IMR-90 (cell line): Measurements from ENCODE around the gene GJA4.

Experiments
- CEBPB ChIP-seq: IDR thresholded peaks from 2 replicates; pipeline ENCODE4 v1.6.1; 2012; ENCODE audit warnings: low read depth, low read length, improper control_type of control experiment
- CHD1 ChIP-seq: IDR thresholded peaks from 2 replicates; pipeline ENCODE4 v1.6.1; 2012; ENCODE audit warnings: low read depth, low read length, improper control_type of control experiment
- CTCF ChIP-seq: conservative IDR thresholded peaks from 2 replicates; pipeline ENCODE4 v1.5.1; 2012; ENCODE audit warnings: mild to moderate bottlenecking, low read depth, low read length, improper control_type of control experiment
- FOS ChIP-seq: fragments of 150-350 bp; IDR thresholded peaks from 2 replicates; pipeline ENCODE4 v1.6.1; 2016; ENCODE audit warnings: low read depth, low read length
- MAZ ChIP-seq: IDR thresholded peaks from 2 replicates; pipeline ENCODE4 v1.6.1; 2012; ENCODE audit warnings: low read depth, mild to moderate bottlenecking, low read length, improper control_type of control experiment, moderate library complexity, borderline replicate concordance
- MXI1 ChIP-seq: IDR thresholded peaks from 2 replicates; pipeline ENCODE4 v1.6.1; 2012; ENCODE audit warnings: low read depth, mild to moderate bottlenecking, low read length, moderate library complexity, borderline replicate concordance
- NFE2L2 ChIP-seq: fragments of 150-350 bp; IDR thresholded peaks from 2 replicates; pipeline ENCODE4 v1.6.1; 2016; ENCODE audit warnings: low read depth, mild to moderate bottlenecking, low read length
- POLR2A ChIP-seq: IDR thresholded peaks from 2 replicates; pipeline ENCODE4 v1.6.1; 2012; ENCODE audit warnings: mild to moderate bottlenecking, low read depth, low read length
- RAD21 ChIP-seq: IDR thresholded peaks from 2 replicates; pipeline ENCODE4 v1.6.1; 2012; ENCODE audit warnings: low read length, improper control_type of control experiment
- RCOR1 ChIP-seq: IDR thresholded peaks from 2 replicates; pipeline ENCODE4 v1.6.1; 2012; ENCODE audit warnings: mild to moderate bottlenecking, low read length, improper control_type of control experiment; ENCODE audit not compliant: insufficient replicate concordance
- RFX5 ChIP-seq: IDR thresholded peaks from 2 replicates; pipeline ENCODE4 v1.8.0; 2012; ENCODE audit warnings: low read depth, mild to moderate bottlenecking, low read length, moderate library complexity
- SMC3 ChIP-seq: fragments of 150-350 bp; IDR thresholded peaks from 2 replicates; pipeline ENCODE4 v1.6.1; 2016; ENCODE audit warnings: low read depth, mild to moderate bottlenecking, antibody characterized with exemption, low read length, moderate library complexity
- USF2 ChIP-seq: fragments of 150-350 bp; IDR thresholded peaks from 2 replicates; pipeline ENCODE4 v1.6.1; 2017; ENCODE audit warnings: mild to moderate bottlenecking, antibody characterized with exemption, low read length, low read depth
- TF ChIP-seq, protein P1 (sequence below): fragments of 150-350 bp; IDR thresholded peaks from 2 replicates; pipeline ENCODE4 v1.6.1; 2016; ENCODE audit warnings: low read depth, mild to moderate bottlenecking, low read length, moderate library complexity, borderline replicate concordance

GRCh38 chr1:34843392-34844251 is 50.8 kb downstream of the GJA4 start:
- TF ChIP-seq CTCF: no peak
- TF ChIP-seq CHD1: no peak
- no peak for TF ChIP-seq POLR2A
- TF ChIP-seq USF2: no peak
- no peak for TF ChIP-seq RFX5
- no peak for TF ChIP-seq CEBPB
- TF ChIP-seq, protein P1, sequence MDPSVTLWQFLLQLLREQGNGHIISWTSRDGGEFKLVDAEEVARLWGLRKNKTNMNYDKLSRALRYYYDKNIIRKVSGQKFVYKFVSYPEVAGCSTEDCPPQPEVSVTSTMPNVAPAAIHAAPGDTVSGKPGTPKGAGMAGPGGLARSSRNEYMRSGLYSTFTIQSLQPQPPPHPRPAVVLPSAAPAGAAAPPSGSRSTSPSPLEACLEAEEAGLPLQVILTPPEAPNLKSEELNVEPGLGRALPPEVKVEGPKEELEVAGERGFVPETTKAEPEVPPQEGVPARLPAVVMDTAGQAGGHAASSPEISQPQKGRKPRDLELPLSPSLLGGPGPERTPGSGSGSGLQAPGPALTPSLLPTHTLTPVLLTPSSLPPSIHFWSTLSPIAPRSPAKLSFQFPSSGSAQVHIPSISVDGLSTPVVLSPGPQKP: no peak
- TF ChIP-seq MXI1: no peak
- TF ChIP-seq SMC3: no peak
- no peak for TF ChIP-seq MAZ
- TF ChIP-seq FOS: no peak
- TF ChIP-seq RAD21: no peak
- no peak for TF ChIP-seq RCOR1
- TF ChIP-seq NFE2L2: no peak
